A549 (cell line): ENCODE data around the gene TRAK1. TPM values are rescaled to one million over a fixed set of nuclear protein-coding genes. Genes with fewer than 3 reads are reported as not detected.

Experiments
- ATAC-seq, 2 experiments: fragments of 200-7000 bp in 1 of 2; fragments of >200 bp in 1 of 2; cut with Nextera tagmentation in 1 of 2; cut with Tn5 transposase in 1 of 2; 3 replicates each; pipeline versions ENCODE4 v1.8.0 to v1.9.1; 2018 to 2020; ENCODE audit warnings: mild to moderate bottlenecking in 1 of 2, moderate library complexity in 1 of 2
- CTCF ChIA-PET: fragments of 300-600 bp; sonication (Branson Sonifier 250); formaldehyde crosslinking; extraction: SDS; loops from one replicate; lab custom pipeline; 2021; ENCODE audit warnings: antibody characterized with exemption, inconsistent platforms; lab: Yijun Ruan, JAX
- POLR2A ChIA-PET: fragments of 350-600 bp; formaldehyde crosslinking; extraction: SDS; loops from one replicate; lab custom pipeline; 2021; ENCODE audit warnings: antibody characterized with exemption, inconsistent platforms; lab: Yijun Ruan, JAX
- DNase-seq, 2 experiments: peaks; one replicate each; pipeline versions ENCODE4 v3.0.0 to v3.0.0-alpha.2; 2011 to 2016; ENCODE audit warnings: low read depth in 1 of 2, low spot score in 1 of 2
- FAIRE-seq: peaks from 2 replicates; lab custom pipeline; 2011; peaks lifted over from hg19 to GRCh38; lab: Jason Lieb, UNC
- H3K27ac ChIP-seq, 2 experiments: fragments of >200 bp; sonication (Bioruptor Twin); formaldehyde crosslinking; 3 replicates each; pipeline ENCODE4 v1.5.1; 2016 to 2017
- H3K4me1 ChIP-seq: fragments of >200 bp; sonication (Bioruptor Twin); formaldehyde crosslinking; 3 replicates; pipeline ENCODE4 v1.6.1; 2016
- H3K4me2 ChIP-seq: fragments of >200 bp; sonication (Bioruptor Twin); formaldehyde crosslinking; 3 replicates; pipeline ENCODE4 v1.6.1; 2016
- H3K4me3 ChIP-seq: fragments of >200 bp; sonication (Bioruptor Twin); formaldehyde crosslinking; 3 replicates; pipeline ENCODE4 v1.5.1; 2016
- H3K9me3 ChIP-seq: fragments of >200 bp; sonication (Bioruptor Twin); formaldehyde crosslinking; 3 replicates; pipeline ENCODE4 v1.6.1; 2016
- CBX2 ChIP-seq: fragments of 200-600 bp; sonication (generic); IDR thresholded peaks from 2 replicates; pipeline ENCODE4 v1.6.1; 2016; ENCODE audit warnings: low read depth, mild to moderate bottlenecking, borderline replicate concordance
- CEBPB ChIP-seq, 2 experiments: fragments of >200 bp in 1 of 2; sonication (Bioruptor Twin) in 1 of 2; formaldehyde crosslinking in 1 of 2; IDR thresholded peaks; 2 replicates each; pipeline ENCODE4 v1.6.1; 2012 to 2016
- EHF ChIP-seq: fragments of 250-450 bp; sonication (Bioruptor Pico); IDR thresholded peaks from 2 replicates; pipeline ENCODE4 v1.5.0; 2020; ENCODE audit warnings: mild to moderate bottlenecking
- ELK1 ChIP-seq: fragments of 150-350 bp; IDR thresholded peaks from 2 replicates; pipeline ENCODE4 v1.6.1; 2014; ENCODE audit warnings: low read depth, mild to moderate bottlenecking, low read length
- EP300 ChIP-seq, 2 experiments: fragments of >200 bp; sonication (Bioruptor Twin); formaldehyde crosslinking; IDR thresholded peaks; 2 replicates in 1 of 2; 3 replicates in 1 of 2; pipeline ENCODE4 v1.6.1; 2016 to 2017
- ESRRA ChIP-seq: fragments of 150-350 bp; IDR thresholded peaks from 2 replicates; pipeline ENCODE4 v1.6.1; 2014; ENCODE audit warnings: mild to moderate bottlenecking, low read length, borderline replicate concordance
- FOSL2 ChIP-seq, 2 experiments: fragments of 450-650 bp in 1 of 2; fragments of >200 bp in 1 of 2; sonication (Bioruptor Twin) in 1 of 2; formaldehyde crosslinking; IDR thresholded peaks; 2 replicates each; pipeline versions ENCODE4 v1.5.0 to v1.6.1; 2016 to 2020; ENCODE audit warnings: mild to moderate bottlenecking in 1 of 2, moderate library complexity in 1 of 2
- HEYL ChIP-seq: fragments of 250-450 bp; sonication (Bioruptor Pico); IDR thresholded peaks from 2 replicates; pipeline ENCODE4 v1.8.0; 2021; ENCODE audit warnings: mild to moderate bottlenecking, moderate library complexity
- HMGXB4 ChIP-seq: fragments of 250-450 bp; sonication (Bioruptor Pico); IDR thresholded peaks from 2 replicates; pipeline ENCODE4 v1.5.0; 2021; ENCODE audit warnings: mild to moderate bottlenecking, moderate library complexity, borderline replicate concordance
- HOXA7 ChIP-seq: fragments of 250-450 bp; sonication (Bioruptor Pico); IDR thresholded peaks from 2 replicates; pipeline ENCODE4 v1.5.0; 2020; ENCODE audit warnings: mild to moderate bottlenecking, moderate library complexity
- HOXB13 ChIP-seq: fragments of 250-450 bp; sonication (Bioruptor Pico); IDR thresholded peaks from 2 replicates; pipeline ENCODE4 v1.5.0; 2020; ENCODE audit warnings: low read depth, mild to moderate bottlenecking, moderate library complexity
- HOXB5 ChIP-seq: fragments of 250-450 bp; sonication (Bioruptor Pico); IDR thresholded peaks from 2 replicates; pipeline ENCODE4 v1.5.0; 2020; ENCODE audit warnings: mild to moderate bottlenecking, moderate library complexity
- JUN ChIP-seq, 2 experiments: fragments of >200 bp; sonication (Bioruptor Twin); formaldehyde crosslinking; IDR thresholded peaks; 2 replicates in 1 of 2; 3 replicates in 1 of 2; pipeline ENCODE4 v1.6.1; 2016 to 2017
- JUNB ChIP-seq: fragments of >200 bp; sonication (Bioruptor Twin); formaldehyde crosslinking; IDR thresholded peaks from 2 replicates; pipeline ENCODE4 v1.6.1; 2016
- KDM1A ChIP-seq: fragments of 200-600 bp; sonication (generic); IDR thresholded peaks from 2 replicates; pipeline ENCODE4 v1.6.1; 2016; ENCODE audit warnings: low read depth, mild to moderate bottlenecking
- MAFK ChIP-seq: fragments of 450-650 bp; IDR thresholded peaks from 2 replicates; pipeline ENCODE4 v1.6.1; 2014; ENCODE audit not compliant: partially characterized antibody
- MAX ChIP-seq: IDR thresholded peaks from 2 replicates; pipeline ENCODE4 v1.6.1; 2012
- MAZ ChIP-seq: fragments of 150-350 bp; IDR thresholded peaks from 2 replicates; pipeline ENCODE4 v1.6.1; 2014; ENCODE audit warnings: antibody characterized with exemption, low read depth, low read length, borderline replicate concordance
- MYC ChIP-seq: IDR thresholded peaks from 2 replicates; pipeline ENCODE4 v1.6.1; 2012; ENCODE audit warnings: mild to moderate bottlenecking, inconsistent platforms, low read length, improper control_type of control experiment, borderline replicate concordance
- NPAS2 ChIP-seq: fragments of 250-450 bp; sonication (Bioruptor Pico); IDR thresholded peaks from 2 replicates; pipeline ENCODE4 v1.8.0; 2022; ENCODE audit warnings: mild to moderate bottlenecking, moderate library complexity, borderline replicate concordance
- PHF8 ChIP-seq: fragments of 200-600 bp; sonication (generic); IDR thresholded peaks from 2 replicates; pipeline ENCODE4 v1.6.1; 2016; ENCODE audit warnings: low read depth, mild to moderate bottlenecking, antibody characterized with exemption, moderate library complexity, borderline replicate concordance
- POLR2AphosphoS2 ChIP-seq: conservative IDR thresholded peaks from 2 replicates; pipeline ENCODE4 v1.6.1; 2012; ENCODE audit warnings: low read length, improper control_type of control experiment, inconsistent platforms
- RARB ChIP-seq: fragments of 250-450 bp; sonication (Bioruptor Pico); IDR thresholded peaks from 2 replicates; pipeline ENCODE4 v1.8.0; 2021; ENCODE audit warnings: mild to moderate bottlenecking, moderate library complexity
- RNF2 ChIP-seq: fragments of 200-600 bp; sonication (generic); IDR thresholded peaks from 2 replicates; pipeline ENCODE4 v1.6.1; 2016; ENCODE audit warnings: low read depth, mild to moderate bottlenecking, antibody characterized with exemption, moderate library complexity, borderline replicate concordance
- SMC3 ChIP-seq: fragments of >200 bp; sonication (Bioruptor Twin); formaldehyde crosslinking; IDR thresholded peaks from 3 replicates; pipeline ENCODE4 v1.6.1; 2018; ENCODE audit warnings: inconsistent platforms
- TFCP2L1 ChIP-seq: fragments of 250-450 bp; sonication (Bioruptor Pico); IDR thresholded peaks from 2 replicates; pipeline ENCODE4 v1.5.0; 2021; ENCODE audit warnings: mild to moderate bottlenecking
- ZC3H11A ChIP-seq: fragments of 450-650 bp; IDR thresholded peaks from 2 replicates; pipeline ENCODE4 v1.6.1; 2014; ENCODE audit warnings: antibody characterized with exemption, mild to moderate bottlenecking
- ZSCAN20 ChIP-seq: fragments of 250-450 bp; sonication (Bioruptor Pico); IDR thresholded peaks from 2 replicates; pipeline ENCODE4 v1.8.0; 2022; ENCODE audit warnings: mild to moderate bottlenecking, moderate library complexity
- WGBS: methylation state at CpG from one replicate; pipeline ENCODE4 v1.1.6; 2017; ENCODE audit errors: missing lambda C conversion rate; 5-methylcytosine and 5-hydroxymethylcytosine counted together
- polyA plus RNA-seq, 4 experiments: library from polyadenylated mRNA; depleted of rRNA in 3 of 4; stranded (reverse); fragments of >200 nt; fragmentation: RNase III in 1 of 4; extraction: RNeasy Plus Mini Kit Qiagen cat#74134 plus additional on column Dnase treatment in 1 of 4; gene quantifications; 2 replicates in 3 of 4; 3 replicates in 1 of 4; pipeline ENCODE4 v1.2.3, GENCODE V29; 2011 to 2017
- TF ChIP-seq, protein P1 (sequence below): IDR thresholded peaks from 2 replicates; pipeline ENCODE4 v1.6.1; 2012

Gene TRAK1
- polyA plus RNA-seq, 2 of the 4 experiments (the other 2 are of a cell fraction) = 12.2 to 22.3 TPM

GRCh38 chr3:42192334-42193200, 101.4 kb downstream of the TRAK1 start (continued):
- no peak for TF ChIP-seq CBX2
- TF ChIP-seq MAZ = no peak
- TF ChIP-seq PHF8 = no peak
- TF ChIP-seq POLR2AphosphoS2 = no peak
- no peak for TF ChIP-seq EP300 (IDR thresholded peaks at IDR 0.05)
- no peak for TF ChIP-seq FOSL2 (IDR thresholded peaks at IDR 0.05)
- no peak for TF ChIP-seq FOSL2 (CRISPR knock-in tag; IDR thresholded peaks at IDR 0.05)
- no peak for TF ChIP-seq RNF2
- TF ChIP-seq ESRRA = no peak
- TF ChIP-seq, all 56 proteins: peak for 0

GRCh38 chr3:42194943-42195510, 103.9 kb downstream of the TRAK1 start:
- Histone ChIP-seq H3K4me3 (no peak overlapping the region), H3K9me3 (no peaks in the 10 kb centered on the region), H3K27ac (no peak overlapping the region), H3K4me1 (no peaks in the 10 kb centered on the region), H3K4me2 (no peak overlapping the region)
- no peak for FAIRE-seq
- no peak for ATAC-seq
- TF ChIP-seq ZSCAN20 (CRISPR knock-in tag) = no peak
- no peak for TF ChIP-seq RARB (CRISPR knock-in tag)
- TF ChIP-seq ELK1 = no peak
- TF ChIP-seq, protein P1, sequence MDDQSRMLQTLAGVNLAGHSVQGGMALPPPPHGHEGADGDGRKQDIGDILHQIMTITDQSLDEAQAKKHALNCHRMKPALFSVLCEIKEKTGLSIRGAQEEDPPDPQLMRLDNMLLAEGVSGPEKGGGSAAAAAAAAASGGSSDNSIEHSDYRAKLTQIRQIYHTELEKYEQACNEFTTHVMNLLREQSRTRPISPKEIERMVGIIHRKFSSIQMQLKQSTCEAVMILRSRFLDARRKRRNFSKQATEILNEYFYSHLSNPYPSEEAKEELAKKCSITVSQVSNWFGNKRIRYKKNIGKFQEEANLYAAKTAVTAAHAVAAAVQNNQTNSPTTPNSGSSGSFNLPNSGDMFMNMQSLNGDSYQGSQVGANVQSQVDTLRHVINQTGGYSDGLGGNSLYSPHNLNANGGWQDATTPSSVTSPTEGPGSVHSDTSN = no peak
- no peak for TF ChIP-seq JUN (IDR thresholded peaks at IDR 0.05)
- no peak for TF ChIP-seq EHF (CRISPR knock-in tag)
- no peak for TF ChIP-seq JUNB
- no peak for TF ChIP-seq SMC3
- no peak for TF ChIP-seq HOXB5 (CRISPR knock-in tag)
- TF ChIP-seq HEYL (CRISPR knock-in tag) = no peak
- ChIA-PET CTCF (interaction anchor here (1.2 to 1.4 kb wide), 2 partner anchors 64 to 78 kb away, joined by 3 to 12 read pairs; no protein-coding TSS in a partner anchor), POLR2A (no interaction called here)
- WGBS = 89% methylated on average over 7 of the region's 7 CpGs
- DNase-seq = no peak

DNA sequence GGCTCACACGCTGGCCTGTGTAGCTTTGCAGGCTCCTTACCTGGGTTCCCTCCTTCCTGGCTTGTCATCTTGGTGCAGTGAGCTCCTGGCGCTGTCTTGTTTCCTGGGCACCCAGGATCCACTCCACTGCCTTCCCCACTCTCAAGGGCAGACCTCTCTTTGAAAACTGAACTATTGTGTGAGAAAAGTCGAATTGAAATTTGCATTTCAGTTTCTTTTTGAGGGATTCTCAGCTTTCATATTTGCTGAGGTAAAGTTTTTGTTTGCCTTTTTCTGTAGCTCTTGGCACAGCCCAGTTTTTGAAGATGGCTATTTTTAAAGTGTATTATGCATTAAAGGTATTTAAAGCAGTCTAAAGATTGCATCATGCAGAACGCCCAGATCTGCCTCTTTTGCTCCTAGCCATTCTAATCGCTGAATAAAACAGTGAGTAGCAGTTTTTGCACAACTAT, 104.7 kb downstream of the TRAK1 start:
- no peak overlapping the region; a peak in 1 of 6 replicates for H3K27ac ChIP-seq
- ChIA-PET CTCF (interaction anchor here (1.4 kb wide), 1 partner anchor 79 kb away, joined by 12 read pairs; no protein-coding TSS in a partner anchor), POLR2A (interaction anchor here (0.6 kb wide), 1 partner anchor 10 kb away, joined by 5 read pairs; no protein-coding TSS in a partner anchor)
- DNase-seq (no peak), FAIRE-seq (no peak), ATAC-seq (no peak)
- no peak overlapping the region for H3K4me2 ChIP-seq
- no peak overlapping the region for H3K4me3 ChIP-seq
- 74% methylated on average over 5 of the region's 5 CpGs for WGBS
- no peaks in the 10 kb centered on the region for H3K9me3 ChIP-seq
- H3K4me1 ChIP-seq = no peaks in the 10 kb centered on the region
- TF ChIP-seq ZC3H11A (no peak), HOXB13 (CRISPR knock-in tag) (no peak), KDM1A (no peak), NPAS2 (CRISPR knock-in tag) (no peak), HOXA7 (CRISPR knock-in tag) (no peak), CEBPB (IDR thresholded peaks at IDR 0.05) (no peak), HMGXB4 (no peak), MAFK (no peak), MYC (no peak), HOXB5 (CRISPR knock-in tag) (no peak), MAX (no peak), TFCP2L1 (no peak), JUN (IDR thresholded peaks at IDR 0.05) (no peak)
